ENCODE measurements around the gene ERG.

Gene ERG

DNA sequence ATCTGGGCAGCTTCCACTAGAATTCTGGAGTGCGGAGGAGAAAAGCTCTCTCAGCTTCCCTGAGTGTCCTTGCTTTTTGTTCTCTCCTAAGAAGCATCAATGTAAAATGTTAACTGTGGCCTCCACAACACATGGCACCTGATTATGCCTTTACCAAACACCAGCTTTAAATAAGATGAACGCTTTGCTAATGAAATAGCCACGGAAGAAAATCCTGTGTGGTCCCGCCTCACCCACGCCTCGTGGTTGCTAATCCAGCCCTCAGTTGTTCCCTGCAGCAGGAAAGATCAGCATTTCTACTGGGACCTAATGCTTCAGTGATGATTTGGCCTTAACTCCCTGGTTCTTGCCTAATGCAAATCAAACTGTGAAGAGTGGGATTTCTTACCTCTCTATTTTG lies 1.8 kb upstream of the ERG start:
- no peak for DNase-seq

DNA sequence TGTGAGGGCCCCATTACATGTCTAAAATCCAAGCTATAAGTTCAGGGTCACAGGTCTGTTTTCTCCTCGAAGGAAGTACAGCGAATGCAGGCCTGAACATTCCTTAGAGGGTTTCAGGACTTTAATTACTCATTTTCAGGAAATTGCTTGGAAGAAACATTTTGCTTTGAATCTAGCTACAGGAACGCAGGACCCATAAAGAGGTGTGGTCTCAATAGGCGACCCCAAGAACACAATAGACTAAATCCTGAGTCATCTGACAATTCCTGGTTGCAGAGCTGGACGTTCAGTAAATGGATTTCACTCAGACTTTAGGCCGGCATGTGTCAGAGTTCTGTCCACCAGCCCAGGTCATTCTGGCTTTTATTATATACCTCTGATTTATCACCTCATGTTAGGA lies 1.0 kb upstream of the ERG start:
- no peak for DNase-seq

DNA sequence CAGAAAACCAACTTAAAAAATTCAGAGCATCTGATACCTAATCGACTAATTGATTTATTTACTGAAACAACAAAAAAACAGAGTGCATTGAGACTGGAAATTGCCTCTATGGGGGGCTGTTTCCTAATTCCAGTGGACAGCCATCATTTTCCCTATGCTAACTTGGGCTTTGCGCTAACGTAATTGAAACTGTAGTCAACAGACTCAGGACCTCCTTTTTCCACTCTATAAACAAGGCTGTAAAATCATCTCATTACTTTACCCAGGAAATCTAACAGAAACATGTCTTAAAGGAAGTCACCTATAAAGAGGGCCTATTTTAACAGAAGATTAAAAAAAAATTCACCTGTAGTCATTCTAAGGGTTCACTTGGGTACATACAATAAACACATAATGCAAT lies 2.1 kb downstream of the ERG start:
- no peak for DNase-seq

DNA sequence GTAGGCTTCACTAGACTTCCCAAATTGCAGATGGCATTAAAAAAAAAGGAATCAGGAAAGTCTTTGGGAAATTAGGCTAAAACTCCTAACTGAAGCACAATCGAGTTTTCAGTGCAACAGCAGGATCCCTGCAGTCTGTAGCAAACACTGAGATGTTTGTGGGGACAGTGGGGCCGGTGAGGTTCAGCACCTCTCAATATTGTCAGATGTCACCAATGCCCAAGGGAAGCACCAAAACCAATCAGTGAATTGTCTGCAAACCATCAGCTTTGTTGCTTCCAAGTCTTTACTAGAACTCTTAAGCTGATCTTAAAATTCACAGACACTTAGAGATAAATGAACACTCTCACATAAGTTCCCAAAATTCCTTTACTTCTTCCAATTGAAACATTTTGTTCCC lies 2.6 kb downstream of the ERG start:
- no peak for DNase-seq

DNA sequence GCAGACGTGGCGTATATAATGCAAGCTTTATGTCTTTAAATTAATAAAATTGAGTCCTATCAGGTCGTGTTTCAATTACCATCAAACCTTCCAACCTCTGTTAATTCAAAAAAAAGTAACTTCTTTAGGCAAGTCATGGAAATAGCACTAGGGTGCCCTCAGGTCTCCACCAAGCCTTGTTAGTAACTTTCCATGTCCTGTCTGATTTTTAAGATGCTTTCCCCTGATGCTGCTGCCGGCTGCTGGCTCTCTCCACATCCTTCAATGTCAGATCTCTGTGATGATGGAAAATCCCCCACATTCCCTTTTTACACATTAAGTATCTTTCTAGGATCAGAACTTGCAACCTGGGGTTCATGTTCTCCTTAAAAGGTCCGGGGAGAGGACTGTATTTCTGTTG lies 3.0 kb downstream of the ERG start:
- no peak for DNase-seq

DNA sequence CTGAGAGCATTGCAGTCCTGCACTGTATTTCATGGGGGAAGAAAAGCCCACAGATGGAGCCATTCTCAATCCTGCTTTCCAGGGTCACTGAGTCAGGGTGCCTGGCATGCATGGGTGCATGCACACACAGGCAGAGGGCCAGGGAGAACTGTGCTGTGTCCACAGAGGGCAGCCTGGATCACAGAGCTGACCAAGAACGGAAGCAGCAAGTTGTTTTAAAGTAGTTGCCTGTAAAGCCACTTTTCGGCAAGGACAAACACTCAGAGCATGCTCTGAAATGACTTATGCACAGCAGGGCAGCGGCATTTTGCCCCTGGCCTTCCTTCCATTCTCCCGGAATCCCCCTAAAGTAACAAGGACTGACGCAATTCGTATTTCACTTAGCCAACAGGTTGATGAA lies 3.6 kb downstream of the ERG start:
- DNase-seq, result no peak

DNA sequence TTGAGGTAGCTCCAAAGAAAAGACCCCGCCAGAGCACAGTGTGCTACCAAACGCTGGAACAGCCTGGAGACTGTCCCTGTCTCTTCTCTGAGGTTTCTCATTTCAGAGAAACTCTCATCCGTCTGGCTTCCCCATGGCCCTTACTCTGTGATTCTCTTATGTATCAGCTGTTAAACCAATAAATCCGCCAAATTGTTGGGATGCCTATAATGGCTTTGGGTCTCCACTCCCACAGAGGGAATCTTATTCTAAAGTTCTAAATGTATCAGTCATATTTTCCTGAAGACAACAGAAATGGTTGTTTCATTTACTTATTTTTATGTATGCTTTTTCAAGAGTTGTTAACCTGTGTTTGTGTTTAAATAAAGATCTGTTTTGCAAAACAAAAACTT lies 4.0 kb downstream of the ERG start:
- no peak for DNase-seq

DNA sequence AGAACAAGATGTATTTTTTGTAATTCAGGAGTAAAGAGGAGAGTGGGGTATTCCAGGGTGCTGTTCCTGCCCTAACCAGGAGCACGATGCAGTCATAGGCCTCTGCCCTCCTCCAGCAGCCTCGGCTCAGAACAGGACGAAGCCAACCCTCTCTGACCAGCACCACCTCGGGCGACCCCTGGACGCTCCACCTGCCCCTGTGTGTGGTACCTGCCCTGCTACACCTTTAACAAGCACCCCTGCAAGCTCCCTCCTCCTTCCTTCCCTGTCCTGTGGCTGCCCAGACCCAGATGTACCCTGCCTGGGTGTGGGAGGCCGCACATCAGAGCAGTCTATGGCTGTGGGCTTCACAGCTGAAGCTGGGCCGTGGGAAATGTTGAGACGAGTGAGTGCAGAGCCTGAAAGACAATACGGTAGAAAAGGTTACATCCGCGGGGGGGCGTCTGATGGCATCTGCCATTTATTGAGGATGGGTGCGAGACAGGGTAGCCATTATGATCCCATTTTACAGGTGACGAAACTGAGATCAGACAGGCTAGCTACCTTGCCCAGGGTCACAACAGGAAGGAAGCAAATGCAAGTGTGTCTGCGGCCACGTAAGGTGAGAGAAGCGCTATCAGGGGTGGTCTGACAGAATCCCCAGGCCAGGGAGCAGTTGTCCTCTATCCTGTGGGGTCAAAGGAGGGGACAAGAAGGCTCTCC lies 4.6 kb downstream of the ERG start:
- no peak for DNase-seq

DNA sequence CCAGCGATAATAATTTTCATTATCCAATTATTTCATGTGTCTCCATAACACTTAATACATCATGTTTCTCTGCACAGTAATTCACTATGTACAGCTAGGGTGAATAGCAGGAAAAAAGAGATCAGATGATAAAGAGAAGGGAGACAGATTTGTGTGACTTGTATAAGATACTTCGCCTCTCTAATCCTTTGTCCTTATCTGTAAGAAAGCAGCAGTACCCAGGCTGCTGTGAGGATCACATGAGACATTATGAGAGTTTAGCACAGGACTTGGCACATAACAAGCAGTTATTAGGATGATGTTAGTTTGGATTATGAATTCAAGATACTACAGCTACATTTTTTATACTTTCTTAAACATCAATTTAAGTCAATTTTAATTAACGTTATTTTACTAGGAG lies 6.3 kb downstream of the ERG start:
- DNase-seq, result no peak

DNA sequence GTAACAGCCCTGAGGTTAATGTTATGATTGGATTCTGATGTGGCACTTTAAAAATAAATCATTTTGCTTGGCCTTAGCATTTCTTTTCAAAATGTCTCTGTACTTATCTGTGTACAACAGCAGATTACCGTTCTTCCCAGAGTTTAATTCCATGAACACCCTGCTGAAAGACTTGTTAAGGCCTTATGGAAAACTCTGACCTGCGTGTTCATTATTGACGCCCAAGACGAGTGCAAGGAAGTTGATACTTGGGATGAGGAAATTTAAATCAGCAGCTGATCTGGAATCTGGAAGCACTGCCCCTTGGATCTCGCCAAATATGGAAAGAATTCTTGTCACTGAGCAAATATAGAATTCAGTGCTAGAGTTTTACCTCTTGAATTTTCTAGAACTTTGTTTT lies 6.7 kb downstream of the ERG start:
- DNase-seq, result no peak

DNA sequence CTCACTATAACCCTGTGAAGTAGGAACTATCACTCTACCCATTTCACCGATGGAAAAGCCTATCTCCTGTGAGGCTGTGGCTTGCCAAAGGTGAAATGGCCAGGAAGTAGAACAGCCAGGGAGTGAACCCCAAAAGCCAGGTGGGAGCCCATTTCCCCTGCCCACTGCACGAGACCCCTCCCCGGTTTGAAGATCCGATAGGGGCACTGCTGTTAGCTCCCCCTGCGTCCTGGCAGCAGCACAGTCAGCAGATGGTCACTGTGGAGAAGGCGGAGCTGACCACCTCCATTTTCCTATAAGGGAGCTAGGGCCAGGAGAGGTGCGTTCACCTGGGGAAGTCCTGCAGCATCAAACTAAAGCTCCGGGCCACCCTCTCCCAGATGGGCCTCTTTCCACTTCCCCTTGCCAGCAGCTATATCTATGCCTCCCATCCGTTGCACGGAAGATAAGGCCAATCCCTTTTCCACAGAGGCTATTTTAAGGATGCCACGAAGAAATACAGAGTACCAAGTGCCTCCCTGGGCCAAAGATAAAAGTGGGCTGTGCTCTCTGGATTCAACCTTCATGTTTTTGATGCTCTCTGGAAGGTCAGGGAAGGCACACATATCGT lies 7.8 kb downstream of the ERG start:
- DNase-seq, result no peak

DNA sequence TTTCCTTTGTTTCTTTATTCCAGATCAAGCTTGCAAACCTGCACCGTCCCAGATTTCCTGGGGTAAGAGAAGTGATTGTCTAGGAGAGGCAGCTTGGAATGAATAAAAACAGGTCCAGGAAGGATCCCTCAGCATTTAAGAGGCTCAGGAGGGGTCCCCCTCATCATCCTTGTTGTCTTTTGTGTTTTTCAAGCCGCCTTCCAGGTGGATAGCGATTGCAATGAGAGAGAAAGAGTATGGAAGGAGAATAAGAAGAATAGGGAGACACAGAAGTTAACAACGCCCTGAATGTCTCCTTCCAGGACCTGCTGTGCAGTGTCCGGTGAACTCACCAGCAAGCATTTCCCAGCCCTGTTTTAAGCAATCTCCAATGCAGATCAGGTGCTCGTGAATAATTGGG lies 8.5 kb downstream of the ERG start:
- DNase-seq, result no peak

DNA sequence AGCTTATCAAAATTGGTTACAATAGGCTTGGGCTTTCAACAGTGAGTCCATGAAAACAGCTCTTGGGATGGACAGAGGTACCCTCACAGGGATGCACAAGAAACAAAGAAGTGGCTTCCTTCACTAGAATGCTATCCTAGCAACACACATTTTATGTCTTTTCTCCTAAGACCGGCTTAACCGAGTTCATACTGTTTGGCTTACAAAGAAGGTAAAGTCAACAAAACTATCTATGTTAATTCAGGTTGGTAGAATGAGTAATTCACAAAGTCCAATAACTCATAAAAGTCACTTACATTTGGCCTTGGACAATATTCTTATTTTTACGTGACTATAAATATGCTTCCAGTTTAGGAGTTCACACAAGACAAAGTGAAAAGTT lies 9.0 kb downstream of the ERG start:
- no peak for DNase-seq

DNA sequence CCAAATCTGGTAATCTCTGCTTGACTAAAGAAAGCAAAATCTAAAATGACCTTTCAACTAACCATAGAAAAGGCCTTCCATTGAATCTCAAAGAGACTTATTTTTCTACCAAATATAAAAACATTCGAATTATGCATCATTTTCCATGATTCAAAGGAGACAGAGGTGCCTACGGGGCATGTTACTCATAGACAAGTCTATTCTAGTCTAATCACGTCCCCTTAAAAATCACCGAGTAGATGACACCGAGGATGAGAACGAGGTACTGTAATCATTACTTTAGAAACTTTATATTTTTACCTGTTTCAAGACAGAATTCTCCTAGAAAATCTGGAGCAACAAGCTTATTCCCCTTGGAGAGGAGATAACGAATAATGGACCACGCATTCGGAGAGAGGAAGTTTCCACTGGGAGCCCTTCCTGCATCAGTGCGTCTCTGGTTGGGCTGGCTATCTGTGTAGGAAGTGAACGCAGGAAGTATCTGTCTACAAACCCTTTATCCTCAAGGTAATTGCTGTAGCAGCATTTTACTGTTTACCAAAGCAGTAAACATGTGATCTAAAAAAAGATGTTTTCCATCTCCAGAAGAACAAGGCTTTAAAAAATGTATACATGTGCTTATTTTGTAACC lies 9.5 kb downstream of the ERG start:
- no peak for DNase-seq

DNA sequence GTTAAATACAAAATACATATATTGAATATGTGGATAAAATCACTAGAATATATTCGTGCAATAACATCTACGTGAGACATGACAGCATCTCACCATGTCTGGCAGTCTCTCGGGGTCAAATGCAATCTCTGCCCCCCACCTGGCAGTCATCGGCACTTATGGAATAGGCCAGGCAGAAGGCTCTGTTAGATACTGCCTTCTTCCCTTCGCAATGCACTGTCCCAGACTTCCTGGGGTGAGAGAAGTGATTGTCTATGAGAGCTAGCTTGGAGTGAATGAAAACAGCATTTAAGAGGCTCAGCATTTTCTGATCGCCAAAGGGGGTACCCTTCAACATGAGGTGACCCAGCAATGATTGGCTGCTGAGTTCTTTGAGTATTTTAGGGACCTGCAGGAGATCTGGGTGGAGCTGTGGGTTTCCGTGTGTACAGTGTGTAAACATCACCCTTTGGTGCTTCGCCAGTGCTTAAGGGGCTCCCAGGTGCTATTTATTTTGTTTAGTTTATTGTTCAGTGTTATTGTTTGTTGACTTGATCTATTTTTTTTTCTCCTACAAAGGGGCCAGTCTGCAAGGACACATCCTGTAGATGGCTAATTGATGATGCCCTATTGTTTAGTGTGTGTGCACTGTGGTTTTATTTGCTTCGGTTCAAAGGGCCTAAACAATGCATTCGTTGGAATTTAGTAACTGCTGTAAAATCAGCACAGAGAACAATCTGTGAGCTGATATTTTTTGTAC lies 10.2 kb downstream of the ERG start:
- no peak for DNase-seq

DNA sequence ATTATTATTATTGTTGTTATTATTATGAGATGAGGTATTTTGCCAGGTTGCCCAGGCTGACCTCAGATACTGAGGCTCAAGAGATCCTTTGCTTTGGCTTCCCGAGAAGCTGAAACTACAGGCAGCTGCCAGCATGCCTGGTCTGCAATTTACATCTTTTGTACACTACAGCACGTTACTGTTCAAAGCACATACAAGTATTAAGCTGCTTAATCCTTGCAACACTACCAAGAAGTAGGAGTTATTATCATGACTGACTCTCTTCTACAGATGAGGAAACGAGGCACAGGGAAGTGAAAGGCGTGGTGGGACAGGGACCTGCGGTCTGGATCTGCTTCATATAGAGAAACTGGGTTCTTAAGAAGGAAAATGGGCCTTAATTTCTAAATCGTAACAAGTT lies 11.6 kb downstream of the ERG start:
- no peak for DNase-seq

DNA sequence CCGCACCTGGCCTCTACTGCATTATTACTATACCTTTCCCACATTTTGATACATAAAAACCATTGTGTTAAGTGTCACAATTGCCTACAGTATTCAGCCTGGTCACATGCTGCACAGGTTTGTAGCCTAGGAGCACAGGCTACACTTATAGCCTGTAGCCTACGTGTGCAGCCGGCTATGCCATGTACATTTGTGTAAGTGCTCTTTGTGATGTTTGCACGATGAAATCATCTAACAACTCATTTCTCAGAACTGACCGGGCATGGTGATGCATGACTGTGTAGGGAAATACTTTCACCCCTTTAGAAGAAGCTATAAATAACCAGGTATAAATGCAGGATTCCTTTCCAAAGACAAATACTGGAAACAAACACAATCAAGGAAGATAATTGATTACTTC lies 12.1 kb downstream of the ERG start:
- DNase-seq, result no peak

DNA sequence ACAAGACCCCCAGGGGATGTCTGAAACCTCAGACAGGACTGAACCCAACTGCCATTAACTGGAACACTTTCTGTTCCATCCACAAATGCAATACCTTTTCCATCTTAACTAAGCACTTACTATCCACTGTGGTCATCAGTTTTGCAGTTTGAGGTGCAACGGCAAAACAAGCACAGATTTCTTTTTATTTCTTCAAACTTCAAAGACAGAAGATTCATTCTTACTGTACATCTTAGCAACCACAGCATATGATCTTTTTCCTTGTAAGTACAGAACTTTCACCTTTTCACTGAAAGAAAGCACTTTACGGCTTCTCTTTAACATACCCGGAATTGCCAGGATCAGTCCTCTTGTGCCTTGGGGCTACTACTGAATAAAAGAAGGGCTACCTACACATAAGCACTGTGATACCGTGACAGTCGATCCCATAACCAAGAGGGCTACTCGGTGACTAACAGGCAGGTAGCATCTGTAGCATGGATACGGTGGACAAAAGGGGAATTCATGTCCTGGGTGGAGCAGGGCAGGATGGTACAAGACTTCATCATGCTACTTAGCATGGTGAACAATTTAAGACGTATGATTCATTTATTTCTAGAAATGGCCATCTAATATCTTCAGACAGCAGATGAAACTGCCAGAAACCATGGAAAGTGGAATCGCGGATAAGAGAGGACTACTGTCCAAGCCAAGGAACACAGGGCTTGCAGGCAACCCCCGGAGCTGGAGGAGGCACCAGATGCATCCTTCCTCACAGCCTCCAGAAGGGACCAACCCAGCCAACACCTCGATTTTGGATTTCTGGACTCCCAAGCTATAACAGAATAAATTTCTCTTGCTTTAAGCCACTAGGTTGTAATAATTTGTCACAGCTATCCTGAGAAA lies 18.4 kb downstream of the ERG start:
- no peak for DNase-seq

DNA sequence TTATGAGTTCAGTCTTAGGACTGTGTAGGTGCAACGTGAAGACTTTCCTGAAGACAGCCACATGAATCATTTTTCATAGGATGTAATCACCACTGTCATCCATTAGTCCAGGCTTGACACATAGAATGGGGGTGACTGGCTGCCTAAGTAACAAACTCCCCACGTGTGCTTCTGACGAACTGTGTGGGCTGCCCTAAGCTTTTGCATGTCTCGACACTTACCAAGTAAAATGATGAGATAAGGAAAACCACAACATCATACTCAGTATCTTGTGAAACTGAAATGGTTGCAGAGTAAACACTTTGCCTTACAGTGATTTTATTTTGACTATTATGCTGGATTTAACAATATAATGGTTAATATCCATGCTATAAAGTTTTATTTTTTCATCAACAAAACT lies 19.5 kb downstream of the ERG start:
- peak in 1 of 51 donors; percentile 6 for DNase-seq

DNA sequence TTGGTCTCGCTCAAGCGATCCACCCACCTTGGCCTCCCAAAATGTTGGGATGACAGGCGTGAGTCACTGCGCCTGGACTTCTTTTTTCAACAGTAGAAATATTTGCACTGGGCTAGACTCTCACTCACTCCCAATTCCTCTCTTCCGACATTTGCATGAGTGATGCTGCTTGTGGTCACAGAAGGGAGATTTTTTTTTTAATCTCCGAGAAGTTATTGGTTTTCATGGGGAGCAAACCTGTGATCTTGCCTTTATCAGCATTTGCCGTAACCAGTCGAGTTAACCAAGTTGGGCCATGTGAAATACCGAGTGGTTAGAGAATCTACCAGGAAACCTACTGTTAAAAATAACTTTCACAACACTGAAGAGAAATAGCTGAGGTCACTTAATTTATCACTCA lies 21.1 kb downstream of the ERG start:
- DNase-seq, result no peak

DNA sequence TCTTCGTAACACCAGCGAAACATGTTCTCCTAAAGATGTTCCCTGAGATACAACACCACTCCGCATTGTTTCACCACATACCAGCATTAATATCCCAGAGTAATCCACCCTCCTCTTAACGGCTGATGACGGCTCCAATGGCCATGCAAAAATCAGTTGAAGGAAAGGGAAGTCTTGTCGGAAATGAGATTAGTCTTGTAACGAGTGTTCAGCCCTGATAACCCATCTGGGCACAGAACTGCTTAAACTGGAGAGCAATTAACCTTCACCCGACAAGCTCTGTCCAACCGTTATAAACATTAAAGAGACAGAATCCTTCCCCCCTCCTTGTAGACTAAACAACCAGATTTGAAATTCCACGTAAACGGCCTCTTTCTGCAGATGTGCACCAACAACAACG lies 21.9 kb downstream of the ERG start:
- DNase-seq, result no peak

DNA sequence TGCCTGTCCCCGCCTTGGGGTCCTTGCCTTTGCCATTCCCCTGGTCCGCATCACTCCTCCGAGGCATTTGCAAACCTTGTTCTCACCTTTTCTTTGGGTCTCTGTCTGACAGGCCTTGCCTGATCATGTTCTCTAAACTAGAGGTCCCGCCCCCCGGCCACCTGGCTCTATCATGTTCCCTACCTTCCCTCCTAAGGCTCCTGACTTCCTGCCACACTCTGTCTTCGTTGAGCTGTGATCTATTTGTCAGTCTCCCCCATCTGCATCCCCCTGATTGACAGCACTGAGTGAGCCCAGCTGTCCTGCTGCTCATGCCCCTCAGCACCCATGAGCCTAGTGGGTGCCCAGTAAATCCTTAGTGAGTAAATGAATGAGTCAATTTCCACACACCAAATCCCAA lies 22.8 kb downstream of the ERG start:
- no peak for DNase-seq
